GM21825 (cell line): ENCODE results near the gene OR5L1.

Experiments
- ATAC-seq: cut with Tn5 transposase; IDR thresholded peaks from one replicate; pipeline ENCODE4 v1.9.1; 2021; ENCODE audit warnings: mild to moderate bottlenecking, moderate library complexity; ENCODE audit not compliant: unreplicated experiment

Gene OR5L1

DNA sequence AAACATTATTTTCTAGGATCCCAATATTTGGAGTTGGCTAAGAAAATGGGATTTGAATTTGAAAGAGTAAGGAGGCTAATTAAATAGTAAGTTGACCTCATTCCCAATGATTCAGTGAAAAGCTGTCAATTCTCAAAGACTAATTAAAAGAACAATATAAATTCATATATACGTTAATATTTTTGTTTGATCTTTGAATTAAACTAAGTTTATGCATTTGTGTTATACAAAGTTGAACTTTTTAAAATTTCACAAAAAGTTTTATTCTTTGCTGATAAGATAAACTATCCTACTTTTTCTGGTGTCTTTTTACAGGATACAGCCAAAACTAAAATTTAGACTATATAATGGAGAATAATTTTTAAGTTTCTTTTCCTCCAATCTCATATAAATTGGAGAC is at the start of gene OR5L1:
Gene OR5L1 (plus strand): TSS at position 301 of the 400 bp plus-strand sequence. CDS start 100 bp downstream, outside the sequence.
- no peak for ATAC-seq

DNA sequence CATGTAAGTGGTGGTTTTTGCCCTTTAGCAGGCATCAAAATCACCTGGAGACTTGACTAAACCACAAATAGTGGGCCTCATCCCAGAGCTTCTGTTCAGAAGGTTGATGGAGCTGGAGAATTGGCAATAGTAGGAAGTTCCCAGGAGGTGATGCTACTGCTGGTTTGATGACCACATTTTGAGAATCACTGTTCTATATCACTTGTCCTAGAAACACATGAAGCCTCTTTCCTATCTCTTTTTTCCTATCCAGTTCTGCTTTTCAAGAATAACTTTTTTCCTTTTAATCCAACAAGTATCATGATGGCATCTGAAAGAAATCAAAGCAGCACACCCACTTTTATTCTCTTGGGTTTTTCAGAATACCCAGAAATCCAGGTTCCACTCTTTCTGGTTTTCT is 38.0 kb upstream of the OR5L1 start, which contains the start of gene OR5D13:
Gene OR5D13 (plus strand): TSS at position 301 of the 400 bp plus-strand sequence. CDS start 0 bp downstream, at position 301.
- ATAC-seq, result no peak

DNA sequence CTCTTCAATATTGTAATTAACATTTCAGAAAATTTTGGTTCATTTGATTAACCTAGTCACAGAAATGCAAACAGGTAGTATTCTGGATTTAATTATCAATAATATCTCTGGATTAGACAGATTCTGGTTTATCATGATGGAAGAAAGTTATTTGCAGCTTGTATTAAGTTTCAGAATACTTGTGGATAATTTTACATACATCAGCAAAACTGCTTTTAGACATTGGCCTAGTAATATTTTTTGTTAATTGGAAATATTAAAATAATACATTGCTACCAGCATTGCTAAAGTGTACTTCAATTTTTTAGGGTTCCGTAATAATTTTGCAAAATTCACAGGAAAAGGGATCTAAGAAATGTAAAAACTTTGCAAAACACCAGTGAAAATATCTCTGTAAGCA is 19.6 kb upstream of the OR5L1 start:
- no peak for ATAC-seq

DNA sequence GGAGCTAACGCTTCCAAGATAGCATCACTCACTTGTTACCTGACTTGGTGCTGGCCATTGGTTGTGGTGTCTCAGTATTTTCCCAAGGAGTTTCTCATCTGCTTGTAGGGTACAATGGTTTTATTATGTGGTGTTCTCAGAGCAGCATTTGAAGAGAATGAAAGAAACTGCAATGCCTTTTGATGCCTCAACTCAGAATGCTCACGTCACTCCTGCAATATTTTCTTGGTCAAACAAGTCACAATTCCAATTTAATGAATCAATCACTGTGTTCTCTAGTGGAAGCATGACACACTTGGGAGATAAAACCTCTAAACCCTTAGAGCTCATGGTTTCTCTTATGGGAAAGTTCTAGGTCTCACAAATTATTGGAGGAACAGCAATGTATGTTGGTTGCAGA is 17.8 kb upstream of the OR5L1 start:
- no peak for ATAC-seq

DNA sequence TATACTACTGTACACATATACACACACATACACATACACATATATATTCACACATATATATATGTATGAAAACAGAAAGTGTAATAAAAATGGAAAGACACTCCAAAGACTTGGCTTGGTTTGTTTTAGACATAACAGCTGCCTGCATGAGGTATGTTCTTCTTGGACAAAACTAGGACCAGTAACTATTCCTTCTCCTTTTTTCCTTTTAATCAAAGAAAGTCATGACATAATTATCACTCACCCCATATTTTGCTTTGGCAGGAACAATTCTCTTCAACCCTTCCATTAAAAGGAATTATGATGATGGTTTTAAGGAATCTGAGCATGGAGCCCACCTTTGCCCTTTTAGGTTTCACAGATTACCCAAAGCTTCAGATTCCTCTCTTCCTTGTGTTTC is 15.9 kb upstream of the OR5L1 start, which contains the start of gene OR5D14:
Gene OR5D14 (plus strand): TSS at position 301 of the 400 bp plus-strand sequence. CDS start 0 bp downstream, at position 301.
- ATAC-seq, result no peak

DNA sequence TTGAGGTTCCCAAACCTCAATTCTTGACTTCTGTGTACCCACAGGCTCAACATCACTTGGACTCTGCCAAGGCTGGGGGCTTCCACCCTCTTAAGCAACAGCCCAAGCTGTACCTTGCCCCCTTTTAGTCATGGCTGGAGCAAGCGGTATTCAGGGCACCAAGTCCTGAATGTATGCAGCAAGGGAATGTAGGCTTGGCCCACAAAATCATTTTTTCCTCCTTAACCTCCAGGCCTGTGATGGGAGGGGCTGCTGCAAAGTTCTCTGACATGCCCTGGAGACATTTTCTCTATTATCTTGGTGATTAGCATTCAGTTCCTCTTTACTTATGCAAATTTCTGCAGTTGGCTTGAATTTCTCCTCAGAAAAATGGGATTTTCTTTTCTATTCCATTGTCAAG is 4.9 kb upstream of the OR5L1 start:
- ATAC-seq, result no peak

DNA sequence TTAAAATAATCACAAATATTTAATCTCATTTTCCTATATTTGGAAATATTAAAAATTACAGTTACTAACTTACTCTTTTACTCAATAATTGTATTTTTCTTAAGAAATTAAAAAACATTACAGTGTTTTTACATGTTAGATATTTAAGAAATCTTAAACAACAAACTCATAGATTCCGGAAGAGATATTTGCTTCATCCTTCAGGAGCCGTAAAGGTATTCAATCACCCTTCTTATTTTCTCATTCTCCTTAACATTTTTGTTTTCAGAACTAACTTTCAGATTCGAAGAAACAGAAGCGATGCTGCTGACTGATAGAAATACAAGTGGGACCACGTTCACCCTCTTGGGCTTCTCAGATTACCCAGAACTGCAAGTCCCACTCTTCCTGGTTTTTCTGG is 8.2 kb downstream of the OR5L1 start, which contains the start of gene OR5D18:
Gene OR5D18 (plus strand): TSS at position 301 of the 400 bp plus-strand sequence. CDS start 0 bp downstream, at position 301.
- ATAC-seq, result no peak

DNA sequence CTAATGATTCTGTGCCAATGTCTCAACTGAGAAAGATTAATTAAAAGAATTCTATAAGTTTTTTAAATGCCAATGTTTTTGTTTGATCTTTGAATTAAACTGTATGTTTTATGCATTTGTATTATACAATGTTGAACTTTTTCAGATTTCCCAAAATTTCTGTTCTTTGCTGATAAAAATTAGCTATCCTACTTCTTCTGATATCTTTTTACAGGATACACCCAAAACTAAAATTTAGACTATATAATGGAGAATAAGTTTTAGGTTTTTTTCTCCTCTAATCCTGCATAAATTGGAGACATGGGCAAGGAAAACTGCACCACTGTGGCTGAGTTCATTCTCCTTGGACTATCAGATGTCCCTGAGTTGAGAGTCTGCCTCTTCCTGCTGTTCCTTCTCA is 15.8 kb downstream of the OR5L1 start, which contains the start of gene OR5L2:
Gene OR5L2 (plus strand): TSS at position 301 of the 400 bp plus-strand sequence. CDS start 0 bp downstream, at position 301.
- ATAC-seq, result no peak

DNA sequence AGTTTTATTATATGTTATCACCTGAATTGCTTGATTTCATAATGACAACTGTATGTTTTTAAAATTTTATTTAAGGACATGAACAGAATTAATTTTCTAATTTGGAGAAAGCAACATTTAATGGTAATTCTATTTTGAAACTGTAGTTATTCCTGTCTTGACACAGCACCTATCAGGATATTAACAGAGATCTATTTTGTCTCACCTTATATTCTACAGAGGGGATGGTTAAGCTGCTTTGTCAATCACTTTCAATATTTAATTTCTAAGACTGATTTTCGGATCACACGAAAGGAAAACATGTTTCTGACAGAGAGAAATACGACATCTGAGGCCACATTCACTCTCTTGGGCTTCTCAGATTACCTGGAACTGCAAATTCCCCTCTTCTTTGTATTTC is 27.3 kb downstream of the OR5L1 start, which contains the start of gene OR5D16:
Gene OR5D16 (plus strand): TSS at position 301 of the 400 bp plus-strand sequence. CDS start 0 bp downstream, at position 301.
- no peak for ATAC-seq

DNA sequence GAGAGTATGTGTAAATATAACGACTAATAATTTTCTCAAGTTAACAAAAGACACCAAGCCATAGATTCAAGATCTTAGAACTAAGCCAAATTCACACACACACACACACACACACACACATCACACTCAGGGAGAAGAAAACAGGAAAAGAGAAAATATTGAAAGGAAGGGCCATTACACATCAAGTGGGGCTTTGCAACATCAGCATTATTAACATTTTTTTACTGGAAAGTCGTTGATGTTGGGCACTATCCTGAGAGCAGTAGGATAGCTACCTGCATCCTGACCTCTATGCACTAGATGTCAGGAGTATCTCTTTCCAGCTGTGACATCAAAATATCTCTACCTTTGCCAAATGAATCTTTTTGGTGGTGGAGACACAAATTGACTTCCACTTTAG is 36.3 kb downstream of the OR5L1 start:
- ATAC-seq, result no peak

DNA sequence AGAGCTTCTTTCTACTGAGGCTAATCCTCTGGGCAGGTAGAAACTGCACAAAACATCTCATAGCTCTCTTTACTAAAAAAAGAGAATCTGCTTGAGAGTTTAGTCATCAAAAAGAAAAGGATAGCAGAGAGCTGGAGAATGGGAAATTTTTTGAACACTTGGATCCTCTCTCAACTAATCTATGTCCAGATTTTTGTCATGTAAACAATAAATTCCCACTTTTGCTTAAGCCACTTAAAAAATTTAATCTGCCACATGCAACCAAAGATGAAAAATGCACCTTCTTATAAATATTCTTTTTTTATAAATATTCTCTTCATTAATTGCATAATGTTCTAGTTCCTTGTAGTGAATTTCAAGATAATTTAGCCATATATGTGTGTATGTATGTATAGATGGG is 37.9 kb downstream of the OR5L1 start:
- no peak for ATAC-seq

DNA sequence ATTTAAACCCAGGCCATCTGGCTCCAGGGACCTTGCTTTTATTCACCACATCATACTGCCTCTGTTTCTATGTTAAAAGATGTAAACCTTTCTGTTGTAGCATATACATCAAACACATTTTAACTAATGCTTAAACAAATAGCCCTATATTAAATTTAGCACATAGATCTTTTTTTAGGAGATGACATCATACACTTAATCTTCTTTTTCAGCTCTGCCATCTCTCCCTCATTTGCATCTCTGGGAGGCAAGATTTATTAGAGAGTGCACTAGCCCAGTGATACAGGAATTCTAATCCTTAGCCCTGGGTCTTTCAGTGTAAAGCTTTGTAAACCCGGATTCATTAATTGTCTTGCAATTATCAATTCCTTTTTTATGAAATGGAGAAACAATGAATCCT is 41.0 kb downstream of the OR5L1 start:
- no peak for ATAC-seq

DNA sequence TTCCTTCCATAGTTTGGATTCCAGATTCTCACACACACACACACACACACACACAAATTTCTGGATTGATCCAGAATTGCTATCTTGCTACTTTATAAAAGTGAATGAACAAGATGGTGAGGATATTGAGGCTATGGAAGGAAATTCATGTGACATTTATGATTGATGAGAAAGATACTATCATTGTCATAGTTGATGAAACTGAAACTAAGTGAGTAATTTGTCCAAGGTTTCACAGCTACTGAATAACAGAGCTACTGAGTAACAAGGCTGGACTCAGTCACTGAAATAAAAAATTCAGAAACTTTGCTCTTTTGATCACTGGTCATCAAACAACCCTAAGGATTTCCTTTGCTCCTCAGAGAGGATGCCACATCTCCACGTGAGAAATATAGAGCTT is 43.5 kb downstream of the OR5L1 start:
- no peak for ATAC-seq
